Measurements from ENCODE around the gene YPEL5.

Gene YPEL5

DNA sequence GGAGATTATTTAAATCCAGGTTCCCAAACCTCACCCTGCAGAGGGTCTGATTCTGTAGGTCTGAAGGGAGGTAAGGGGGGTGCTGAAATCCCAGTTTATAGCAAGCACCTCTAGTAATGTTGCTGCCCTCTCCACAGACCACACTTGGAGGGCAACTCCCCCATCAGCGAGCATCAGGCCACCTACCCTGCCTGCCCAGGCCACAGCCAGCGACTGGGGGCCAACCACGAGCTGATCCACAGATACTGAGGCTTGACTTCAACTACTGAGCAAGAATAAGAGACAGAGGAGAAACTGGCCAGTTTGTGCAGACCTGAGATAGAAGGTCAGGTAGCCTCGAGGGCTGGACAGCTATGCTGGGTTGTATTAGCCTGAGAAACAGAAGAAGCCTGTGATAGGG is 48.2 kb downstream of the YPEL5 start:
- H3K4me2 ChIP-seq (ENCODE audit: low read depth, low read length, poor library complexity, severe bottlenecking) = no peak overlapping the region
- no peaks in the 10 kb centered on the region for H3K79me2 ChIP-seq (ENCODE audit: insufficient read depth, low read length)
- H3K9ac ChIP-seq (ENCODE audit: low read length) = no peak overlapping the region
- H3K9me2 ChIP-seq (replicated peaks; ENCODE audit: insufficient read depth, low read length) = no peaks in the 10 kb centered on the region
- TF ChIP-seq, protein P1, sequence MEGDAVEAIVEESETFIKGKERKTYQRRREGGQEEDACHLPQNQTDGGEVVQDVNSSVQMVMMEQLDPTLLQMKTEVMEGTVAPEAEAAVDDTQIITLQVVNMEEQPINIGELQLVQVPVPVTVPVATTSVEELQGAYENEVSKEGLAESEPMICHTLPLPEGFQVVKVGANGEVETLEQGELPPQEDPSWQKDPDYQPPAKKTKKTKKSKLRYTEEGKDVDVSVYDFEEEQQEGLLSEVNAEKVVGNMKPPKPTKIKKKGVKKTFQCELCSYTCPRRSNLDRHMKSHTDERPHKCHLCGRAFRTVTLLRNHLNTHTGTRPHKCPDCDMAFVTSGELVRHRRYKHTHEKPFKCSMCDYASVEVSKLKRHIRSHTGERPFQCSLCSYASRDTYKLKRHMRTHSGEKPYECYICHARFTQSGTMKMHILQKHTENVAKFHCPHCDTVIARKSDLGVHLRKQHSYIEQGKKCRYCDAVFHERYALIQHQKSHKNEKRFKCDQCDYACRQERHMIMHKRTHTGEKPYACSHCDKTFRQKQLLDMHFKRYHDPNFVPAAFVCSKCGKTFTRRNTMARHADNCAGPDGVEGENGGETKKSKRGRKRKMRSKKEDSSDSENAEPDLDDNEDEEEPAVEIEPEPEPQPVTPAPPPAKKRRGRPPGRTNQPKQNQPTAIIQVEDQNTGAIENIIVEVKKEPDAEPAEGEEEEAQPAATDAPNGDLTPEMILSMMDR (IDR thresholded peaks at IDR 0.05; ENCODE audit: insufficient read depth, low read length, poor library complexity, severe bottlenecking) = no peak
- TF ChIP-seq EZH2phosphoT487 (conservative IDR thresholded peaks at IDR 0.05; ENCODE audit: low read length) = no peak
- H2AFZ ChIP-seq (ENCODE audit: low read depth, low read length, severe bottlenecking) = no peak overlapping the region
- H3K27me3 ChIP-seq (ENCODE audit: low read length) = no peaks in the 10 kb centered on the region
- H3F3A ChIP-seq (ENCODE audit: insufficient read depth) = no peaks in the 10 kb centered on the region
- no peaks in the 10 kb centered on the region for H3K36me3 ChIP-seq (ENCODE audit: low read length)
- H4K20me1 ChIP-seq (ENCODE audit: low read depth, low read length) = no peaks in the 10 kb centered on the region
- H3K4me3 ChIP-seq (ENCODE audit: insufficient read depth, low read length, poor library complexity, severe bottlenecking) = no peak overlapping the region
- H3K9me3 ChIP-seq (ENCODE audit: insufficient read depth, low read length) = no peaks in the 10 kb centered on the region
- H3K27ac ChIP-seq (ENCODE audit: low read depth, low read length) = no peak overlapping the region

DNA sequence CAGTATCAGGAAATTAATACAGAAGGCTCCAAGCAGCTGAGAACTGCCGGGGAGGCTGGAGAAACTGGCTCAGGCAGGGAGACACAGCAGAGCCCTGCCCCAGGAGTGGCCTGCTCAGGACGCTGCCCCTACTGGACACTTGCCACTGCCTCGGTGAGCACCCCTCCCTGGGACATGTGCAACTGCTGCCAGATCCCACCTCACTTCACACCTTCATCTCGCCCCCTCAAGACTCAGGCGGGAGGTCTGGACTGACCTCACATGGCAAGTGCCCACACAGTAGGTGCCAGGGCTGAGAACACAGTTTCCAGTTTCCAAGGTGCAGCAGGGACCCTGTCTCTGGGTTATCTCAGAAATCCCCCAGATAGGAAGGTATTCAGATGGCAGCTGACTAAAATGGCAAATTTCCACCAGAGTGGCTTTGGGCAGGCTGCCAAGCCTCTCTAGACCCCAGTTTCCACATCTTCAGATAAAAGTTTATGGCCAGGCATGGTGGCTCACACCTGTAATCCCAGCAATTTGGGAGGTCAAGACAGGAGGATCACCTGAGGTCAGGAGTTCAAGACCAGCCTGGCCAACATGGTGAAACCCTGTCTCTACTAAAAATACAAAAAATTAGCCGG is 50.9 kb downstream of the YPEL5 start:
- Histone ChIP-seq H3K4me3 (ENCODE audit: insufficient read depth, low read length, poor library complexity, severe bottlenecking) (no peak overlapping the region), H4K20me1 (ENCODE audit: low read depth, low read length) (no peaks in the 10 kb centered on the region), H3K36me3 (ENCODE audit: low read length) (no peaks in the 10 kb centered on the region), H3K9me2 (replicated peaks; ENCODE audit: insufficient read depth, low read length) (no peaks in the 10 kb centered on the region), H3K4me2 (ENCODE audit: low read depth, low read length, poor library complexity, severe bottlenecking) (no peak overlapping the region), H3F3A (ENCODE audit: insufficient read depth) (no peaks in the 10 kb centered on the region), H3K79me2 (ENCODE audit: insufficient read depth, low read length) (no peaks in the 10 kb centered on the region), H3K9ac (ENCODE audit: low read length) (no peak overlapping the region), H2AFZ (ENCODE audit: low read depth, low read length, severe bottlenecking) (no peak overlapping the region), H3K27ac (ENCODE audit: low read depth, low read length) (no peak overlapping the region), H3K27me3 (ENCODE audit: low read length) (no peaks in the 10 kb centered on the region), H3K9me3 (ENCODE audit: insufficient read depth, low read length) (no peaks in the 10 kb centered on the region)
- TF ChIP-seq EZH2phosphoT487 (conservative IDR thresholded peaks at IDR 0.05; ENCODE audit: low read length) = no peak
- TF ChIP-seq, protein P1 (IDR thresholded peaks at IDR 0.05; ENCODE audit: insufficient read depth, low read length, poor library complexity, severe bottlenecking) = no peak

DNA sequence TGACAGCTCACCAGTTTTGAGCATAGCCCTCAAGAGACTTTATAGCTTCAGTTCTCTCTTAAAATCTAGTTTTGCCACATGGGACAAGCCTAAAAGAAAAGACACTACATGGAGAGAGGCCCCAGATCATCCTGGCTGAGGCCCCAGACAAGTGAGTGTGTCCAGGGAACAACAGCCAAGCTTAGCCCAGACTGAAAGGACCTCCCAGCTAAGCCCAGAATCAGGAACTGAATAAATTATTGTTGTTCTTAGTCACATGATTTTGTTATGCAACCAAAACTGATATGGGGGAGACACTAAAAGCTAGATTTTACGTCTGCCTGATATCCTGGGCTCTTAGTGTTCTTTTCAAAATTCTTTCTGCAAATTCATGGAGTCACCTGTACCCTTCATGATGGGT is 55.2 kb downstream of the YPEL5 start:
- Histone ChIP-seq H3K27ac (ENCODE audit: low read depth, low read length) (no peak overlapping the region), H3K9me2 (replicated peaks; ENCODE audit: insufficient read depth, low read length) (no peaks in the 10 kb centered on the region), H3K4me3 (ENCODE audit: insufficient read depth, low read length, poor library complexity, severe bottlenecking) (no peak overlapping the region), H3K9me3 (ENCODE audit: insufficient read depth, low read length) (no peaks in the 10 kb centered on the region), H2AFZ (ENCODE audit: low read depth, low read length, severe bottlenecking) (no peak overlapping the region), H3K4me2 (ENCODE audit: low read depth, low read length, poor library complexity, severe bottlenecking) (no peak overlapping the region), H3K27me3 (ENCODE audit: low read length) (no peaks in the 10 kb centered on the region), H3K79me2 (ENCODE audit: insufficient read depth, low read length) (no peaks in the 10 kb centered on the region), H3F3A (ENCODE audit: insufficient read depth) (no peaks in the 10 kb centered on the region), H4K20me1 (ENCODE audit: low read depth, low read length) (no peaks in the 10 kb centered on the region), H3K36me3 (ENCODE audit: low read length) (no peaks in the 10 kb centered on the region), H3K9ac (ENCODE audit: low read length) (no peak overlapping the region)
- TF ChIP-seq EZH2phosphoT487 (conservative IDR thresholded peaks at IDR 0.05; ENCODE audit: low read length) = no peak
- TF ChIP-seq, protein P1 (IDR thresholded peaks at IDR 0.05; ENCODE audit: insufficient read depth, low read length, poor library complexity, severe bottlenecking) = no peak

Data from SU-DHL-6 (cell line).